Measurements from ENCODE around the gene GON4L. TPM values are rescaled to one million over a fixed set of nuclear protein-coding genes. Genes with fewer than 3 reads are reported as not detected.
"Not testable (repeated sequence)": the region's sequence is repeated elsewhere in the genome, so short reads cannot be mapped to it uniquely, and the experiment has no call there.

Gene GON4L
- total and polyA plus RNA-seq, 2 experiments from 2014 or later: 26.4 to 42.0 TPM

DNA sequence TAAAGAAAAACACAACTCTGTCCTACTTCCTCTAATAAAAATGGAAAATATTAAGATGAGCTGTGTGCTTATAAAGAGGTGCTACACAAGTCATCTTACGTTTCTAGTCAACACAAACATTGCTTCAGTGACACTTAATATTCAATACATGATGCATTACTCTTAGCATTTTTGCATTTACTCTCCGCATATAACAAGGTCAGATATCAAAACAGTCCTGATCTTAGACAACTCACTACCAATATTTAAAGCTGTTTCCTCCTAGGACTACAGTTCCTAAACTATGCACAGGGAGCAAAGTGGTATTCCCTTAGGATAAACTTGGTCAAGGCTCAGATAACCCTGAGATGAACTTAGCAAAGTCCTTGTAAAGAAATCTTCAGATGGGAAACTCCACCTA lies 41.9 kb upstream of the GON4L start:
- Histone ChIP-seq H3K27me3 (no peaks in the 10 kb centered on the region), H3K4me1 (ENCODE audit: low read depth) (no peaks in the 10 kb centered on the region), H3K27ac (no peak overlapping the region), H3K9me3 (ENCODE audit: low read depth) (no peaks in the 10 kb centered on the region), H3K36me3 (peaks cover 47% of the 10 kb centered on the region), H3K4me3 (no peak overlapping the region)
- TF ChIP-seq CTCF (IDR thresholded peaks at IDR 0.05; ENCODE audit: low read depth, low read length): no peak
- DNase-seq (ENCODE audit: low read depth in 1 of 2, low spot score in 1 of 2): no peak

DNA sequence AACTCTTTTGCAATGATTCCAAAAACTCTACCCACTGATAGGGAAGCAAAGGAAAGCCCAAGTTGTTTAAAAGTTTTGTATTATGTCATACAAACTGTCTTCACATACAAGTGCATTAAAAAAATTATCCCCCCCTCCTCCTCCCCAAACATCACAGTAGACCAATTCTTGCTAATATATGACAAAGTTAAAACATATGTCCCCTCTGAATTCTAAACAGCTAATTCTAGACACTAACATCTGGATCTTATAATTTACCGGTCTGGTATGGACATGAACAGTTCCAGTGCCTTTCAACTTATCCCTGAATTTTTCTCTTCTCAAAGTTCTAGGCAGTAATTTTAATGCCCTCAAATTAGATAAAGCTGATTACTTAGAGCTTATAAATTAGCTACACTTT lies 40.7 kb upstream of the GON4L start:
- Histone ChIP-seq H3K36me3 (peaks cover 38% of the 10 kb centered on the region), H3K9me3 (ENCODE audit: low read depth) (no peaks in the 10 kb centered on the region), H3K27me3 (no peaks in the 10 kb centered on the region), H3K4me1 (ENCODE audit: low read depth) (no peaks in the 10 kb centered on the region), H3K4me3 (no peak overlapping the region), H3K27ac (no peak overlapping the region)
- no peak for TF ChIP-seq CTCF (IDR thresholded peaks at IDR 0.05; ENCODE audit: low read depth, low read length)
- DNase-seq (ENCODE audit: low read depth in 1 of 2, low spot score in 1 of 2): no peak

- H3K4me3 ChIP-seq; H3K4me1 ChIP-seq (ENCODE audit: low read depth); H3K27me3 ChIP-seq; H3K27ac ChIP-seq; H3K9me3 ChIP-seq (ENCODE audit: low read depth); DNase-seq (ENCODE audit: low read depth in 1 of 2, low spot score in 1 of 2): not testable (repeated sequence)
- H3K36me3 ChIP-seq: peaks cover 37% of the 10 kb centered on the region
Measured at GRCh38 chr1:155896476-155896875, 39.5 kb upstream of the GON4L start.

- not testable (repeated sequence) for H3K27me3 ChIP-seq; H3K9me3 ChIP-seq (ENCODE audit: low read depth); H3K27ac ChIP-seq; H3K4me1 ChIP-seq (ENCODE audit: low read depth); H3K4me3 ChIP-seq; DNase-seq (ENCODE audit: low read depth in 1 of 2, low spot score in 1 of 2)
- H3K36me3 ChIP-seq: peaks cover 29% of the 10 kb centered on the region
Measured at GRCh38 chr1:155895617-155896016, 38.6 kb upstream of the GON4L start.

- H3K9me3 ChIP-seq (ENCODE audit: low read depth): no peaks in the 10 kb centered on the region
- no peak for TF ChIP-seq CTCF (IDR thresholded peaks at IDR 0.05; ENCODE audit: low read depth, low read length)
- H3K27ac ChIP-seq: no peak overlapping the region
- H3K4me1 ChIP-seq (ENCODE audit: low read depth): no peaks in the 10 kb centered on the region
- peak in 1 of 2 donors; percentile 81 for DNase-seq (ENCODE audit: low read depth in 1 of 2, low spot score in 1 of 2)
- no peak overlapping the region for H3K4me3 ChIP-seq
- peaks cover 9% of the 10 kb centered on the region for H3K36me3 ChIP-seq
- H3K27me3 ChIP-seq: no peaks in the 10 kb centered on the region
Measured at GRCh38 chr1:155893389-155894142, 36.6 kb upstream of the GON4L start.

GRCh38 chr1:155892796-155893195 lies 35.8 kb upstream of the GON4L start:
- Histone ChIP-seq H3K36me3 (peaks cover 5% of the 10 kb centered on the region), H3K9me3 (ENCODE audit: low read depth) (no peaks in the 10 kb centered on the region), H3K27me3 (no peaks in the 10 kb centered on the region), H3K4me1 (ENCODE audit: low read depth) (no peaks in the 10 kb centered on the region), H3K27ac (no peak overlapping the region), H3K4me3 (no peak overlapping the region)
- TF ChIP-seq CTCF (IDR thresholded peaks at IDR 0.05; ENCODE audit: low read depth, low read length): no peak
- peak in 1 of 2 donors; percentile 66 for DNase-seq (ENCODE audit: low read depth in 1 of 2, low spot score in 1 of 2)
